HCT116 (cell line): ENCODE measurements around the gene CELA2B. TPM values are rescaled to one million over a fixed set of nuclear protein-coding genes. Genes with fewer than 3 reads are reported as not detected.

Experiments
- ATAC-seq: fragments of 200-7000 bp; cut with Tn5 transposase; 2 replicates; pipeline ENCODE4 v1.9.1; 2020; ENCODE audit warnings: mild to moderate bottlenecking, moderate library complexity
- BruUV-seq: library from RNA; stranded (reverse); fragments of 400-500 nt; replicated peaks from 2 replicates; lab custom pipeline; 2021; lab: Mats Ljungman, UMichigan
- CTCF ChIA-PET: fragments of 300-600 bp; sonication (Branson Sonifier 250); formaldehyde crosslinking; loops from one replicate; lab custom pipeline; 2021; ENCODE audit warnings: antibody characterized with exemption; lab: Charles Lee
- POLR2A ChIA-PET: fragments of 300-600, 350-600 bp; sonication (Branson Sonifier 250); formaldehyde crosslinking; loops from one replicate; lab custom pipeline; 2021; ENCODE audit warnings: antibody characterized with exemption; lab: Charles Lee
- RAD21 ChIA-PET, 2 experiments: fragments of 300-600 bp; sonication (Branson Sonifier 250); formaldehyde crosslinking; loops; one replicate each; lab custom pipeline; 2023; ENCODE audit warnings: low total read pairs in 2 of 2; ENCODE audit not compliant: uncharacterized antibody in 2 of 2, unreplicated experiment in 2 of 2, low non-redundant PET in 1 of 2; lab: Charles Lee
- DNase-seq: peaks from one replicate; pipeline ENCODE4 v3.0.0-alpha.2; 2010; ENCODE audit warnings: low read depth, low spot score
- H2AFZ ChIP-seq: fragments of 200-600 bp; shearing (Covaris generic), sonication (generic); 2 replicates; pipeline ENCODE4 v1.6.1; 2017; ENCODE audit warnings: low read depth, mixed run types, mixed read lengths, antibody characterized with exemption, low read length; ENCODE audit not compliant: poor library complexity, severe bottlenecking
- H3K27ac ChIP-seq: 2 replicates; pipeline ENCODE4 v1.5.1; 2012; ENCODE audit warnings: low read depth, low read length
- H3K27me3 ChIP-seq: fragments of 200-600 bp; sonication (generic); 2 replicates; pipeline ENCODE4 v1.6.1; 2016; ENCODE audit warnings: mixed run types, low read length, mixed read lengths; ENCODE audit not compliant: insufficient read depth
- H3K36me3 ChIP-seq, 2 experiments: fragments of 200-500 bp in 1 of 2; fragments of 200-600 bp in 1 of 2; sonication (Bioruptor generic) in 1 of 2; sonication (generic) in 1 of 2; 2 replicates each; pipeline versions ENCODE4 v1.5.1 to v1.6.1; 2014 to 2016; ENCODE audit warnings: low read length in 2 of 2, inconsistent platforms in 1 of 2, mixed read lengths in 1 of 2, mixed run types in 1 of 2; ENCODE audit not compliant: insufficient read depth in 2 of 2, control insufficient read depth in 1 of 2
- H3K4me1 ChIP-seq, 2 experiments: fragments of 200-600 bp in 1 of 2; sonication (generic) in 1 of 2; 2 replicates each; pipeline versions ENCODE4 v1.5.1 to v1.6.1; 2012 to 2017; ENCODE audit warnings: low read length in 2 of 2, inconsistent platforms in 1 of 2, mild to moderate bottlenecking in 1 of 2, mixed read lengths in 1 of 2, mixed run types in 1 of 2, moderate library complexity in 1 of 2; ENCODE audit not compliant: insufficient read depth in 2 of 2, control insufficient read depth in 1 of 2
- H3K4me2 ChIP-seq: fragments of 200-600 bp; sonication (generic); 2 replicates; pipeline ENCODE4 v1.6.1; 2017; ENCODE audit warnings: mixed run types, low read length, mixed read lengths
- H3K4me3 ChIP-seq, 2 experiments: fragments of 200-600 bp in 1 of 2; sonication (generic) in 1 of 2; replicated peaks in 1 of 2; 2 replicates each; pipeline ENCODE4 v1.5.1; 2011 to 2016; ENCODE audit warnings: low read length in 2 of 2, control low read depth in 1 of 2, low read depth in 1 of 2, mild to moderate bottlenecking in 1 of 2, mixed read lengths in 1 of 2, mixed run types in 1 of 2
- H3K79me2 ChIP-seq: fragments of 200-600 bp; sonication (generic); 2 replicates; pipeline ENCODE4 v1.6.1; 2017; ENCODE audit warnings: mild to moderate bottlenecking, mixed run types, low read length, moderate library complexity, mixed read lengths; ENCODE audit not compliant: insufficient read depth
- H3K9ac ChIP-seq: fragments of 200-600 bp; sonication (generic); 2 replicates; pipeline ENCODE4 v1.6.1; 2016; ENCODE audit warnings: low read length, mixed read lengths
- H3K9me2 ChIP-seq: fragments of 200-600 bp; sonication (generic), shearing (Covaris generic); 2 replicates; pipeline ENCODE4 v1.6.1; 2017; ENCODE audit warnings: mixed run types, mild to moderate bottlenecking, moderate library complexity; ENCODE audit not compliant: insufficient read depth
- H3K9me3 ChIP-seq, 2 experiments: fragments of 200-500 bp in 1 of 2; fragments of 200-600 bp in 1 of 2; sonication (Bioruptor generic) in 1 of 2; sonication (generic) in 1 of 2; 2 replicates each; pipeline ENCODE4 v1.6.1; 2014 to 2017; ENCODE audit warnings: low read length in 2 of 2, mixed read lengths in 2 of 2, inconsistent platforms in 1 of 2, low read depth in 1 of 2, mild to moderate bottlenecking in 1 of 2, mixed run types in 1 of 2, moderate library complexity in 1 of 2; ENCODE audit not compliant: control insufficient read depth in 1 of 2, insufficient read depth in 1 of 2
- H4K20me1 ChIP-seq: fragments of 200-600 bp; sonication (generic), shearing (Covaris generic); 2 replicates; pipeline ENCODE4 v1.6.1; 2017; ENCODE audit warnings: mixed run types, mild to moderate bottlenecking, moderate library complexity; ENCODE audit not compliant: insufficient read depth
- CBX3 ChIP-seq: IDR thresholded peaks from 2 replicates; pipeline ENCODE4 v1.6.1; 2012; ENCODE audit warnings: low read depth
- EZH2phosphoT487 ChIP-seq: fragments of 200-600 bp; IDR thresholded peaks from 2 replicates; pipeline ENCODE4 v1.6.1; 2018; ENCODE audit warnings: antibody characterized with exemption, borderline replicate concordance
- FOSL1 ChIP-seq: IDR thresholded peaks from 2 replicates; pipeline ENCODE4 v1.6.1; 2012; ENCODE audit warnings: low read depth
- ZNF274 ChIP-seq: fragments of 200-500 bp; sonication (Bioruptor generic); IDR thresholded peaks from 2 replicates; pipeline ENCODE4 v1.6.1; 2014; ENCODE audit warnings: mild to moderate bottlenecking, low read depth, low read length, inconsistent platforms
- intact Hi-C: fragments of 100-400 bp; cut with micrococcal nuclease; formaldehyde crosslinking; loops from 2 replicates; pipeline ENCODE4 v1.10.0; 2022
- total RNA-seq: library from RNA; stranded (reverse); gene quantifications from one replicate; pipeline ENCODE4 v1.2.1, GENCODE V29; 2021; ENCODE audit not compliant: unreplicated experiment
- TF ChIP-seq, protein P1 (sequence below), 3 experiments: fragments of 200-600 bp in 1 of 3; sonication (generic) in 1 of 3; IDR thresholded peaks in 2 of 3; conservative IDR thresholded peaks in 1 of 3; 2 replicates each; pipeline ENCODE4 v1.5.1; 2012 to 2017; ENCODE audit warnings: low read depth in 2 of 3, low read length in 2 of 3, antibody characterized with exemption in 1 of 3, borderline replicate concordance in 1 of 3, control low read depth in 1 of 3, mild to moderate bottlenecking in 1 of 3, mixed read lengths in 1 of 3, mixed run types in 1 of 3, moderate library complexity in 1 of 3; ENCODE audit not compliant: insufficient read depth in 1 of 3
- TF ChIP-seq, protein P2 (sequence below): IDR thresholded peaks from 2 replicates; pipeline ENCODE4 v1.6.1; 2011; ENCODE audit warnings: mild to moderate bottlenecking, low read length, moderate library complexity; ENCODE audit not compliant: insufficient replicate concordance; ENCODE audit errors: extremely low read depth
- TF ChIP-seq, protein P3 (sequence below): IDR thresholded peaks from 2 replicates; pipeline ENCODE4 v1.6.1; 2012; ENCODE audit warnings: low read depth

Gene CELA2B
- total RNA-seq, 1 experiment from 2014 or later: not detected

DNA sequence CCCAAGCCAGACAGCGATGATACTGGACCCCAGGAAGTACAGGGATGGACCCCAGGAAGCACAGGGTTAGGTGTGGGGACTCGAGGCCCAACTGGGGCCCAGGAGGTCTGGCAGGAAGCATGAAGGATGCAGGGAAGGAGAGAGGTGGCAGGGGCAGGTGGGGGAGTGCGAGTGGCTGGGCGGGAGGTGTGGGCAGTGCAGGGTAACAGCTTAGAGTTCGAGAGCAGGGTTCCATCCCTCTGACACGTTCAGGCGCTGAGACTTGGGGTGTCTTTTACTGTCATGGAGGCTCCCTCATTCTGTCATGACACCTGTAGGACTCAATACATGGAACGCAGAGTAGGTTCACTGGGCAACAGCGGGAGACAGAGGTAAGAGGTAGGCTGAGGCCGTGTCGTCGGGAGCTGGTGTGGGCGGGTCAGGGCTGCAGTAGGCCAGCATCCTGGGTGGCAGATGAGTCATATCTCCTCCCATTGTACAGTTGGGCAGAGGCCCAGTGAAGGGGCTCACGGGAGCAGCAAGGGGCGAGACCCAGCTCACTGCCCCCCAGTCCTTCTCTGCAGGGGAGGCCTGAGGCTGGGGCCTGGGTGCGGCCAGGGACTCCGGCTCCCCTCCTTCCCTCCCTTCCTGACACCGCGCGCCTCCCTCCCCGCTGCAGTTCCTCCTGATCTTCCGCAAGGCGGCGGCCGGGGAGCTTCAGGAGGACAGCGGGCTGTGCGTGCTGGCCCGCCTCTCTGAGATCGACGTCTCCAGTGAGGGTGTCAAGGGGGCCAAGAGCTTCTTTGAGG, 49.2 kb upstream of the CELA2B start:
- peak; percentile 67 for ATAC-seq
- H3K79me2 ChIP-seq: peaks cover 32% of the 10 kb centered on the region
- peaks cover 7 to 61% of the 10 kb centered on the region in 2 experiments; a peak in 3 of 4 replicates for H3K4me1 ChIP-seq
- ChIA-PET RAD21 (no interaction called here), POLR2A (no interaction called here)
- no peaks in the 10 kb centered on the region for H3K9me2 ChIP-seq
- peak overlapping the region; percentile 16; the same call in 1 of the 2 replicates for H3K9ac ChIP-seq
- no peaks in the 10 kb centered on the region for H3K27me3 ChIP-seq
- peaks cover 5% of the 10 kb centered on the region; the same call in 1 of the 2 replicates for H4K20me1 ChIP-seq
- BruUV-seq: no TSS peak
- peak overlapping the region; percentile 50; the same call in 1 of the 2 replicates for H3K27ac ChIP-seq
- H3K36me3 ChIP-seq: peaks cover 0 to 5% of the 10 kb centered on the region in 2 experiments; a peak in 1 of 4 replicates
- intact Hi-C loops: no loop called here
- no peaks in the 10 kb centered on the region for H3K9me3 ChIP-seq
- H2AFZ ChIP-seq: no peak overlapping the region
- TF ChIP-seq EZH2phosphoT487 (no peak), FOSL1 (peak; percentile 63), ZNF274 (no peak)
- TF ChIP-seq, protein P1, sequence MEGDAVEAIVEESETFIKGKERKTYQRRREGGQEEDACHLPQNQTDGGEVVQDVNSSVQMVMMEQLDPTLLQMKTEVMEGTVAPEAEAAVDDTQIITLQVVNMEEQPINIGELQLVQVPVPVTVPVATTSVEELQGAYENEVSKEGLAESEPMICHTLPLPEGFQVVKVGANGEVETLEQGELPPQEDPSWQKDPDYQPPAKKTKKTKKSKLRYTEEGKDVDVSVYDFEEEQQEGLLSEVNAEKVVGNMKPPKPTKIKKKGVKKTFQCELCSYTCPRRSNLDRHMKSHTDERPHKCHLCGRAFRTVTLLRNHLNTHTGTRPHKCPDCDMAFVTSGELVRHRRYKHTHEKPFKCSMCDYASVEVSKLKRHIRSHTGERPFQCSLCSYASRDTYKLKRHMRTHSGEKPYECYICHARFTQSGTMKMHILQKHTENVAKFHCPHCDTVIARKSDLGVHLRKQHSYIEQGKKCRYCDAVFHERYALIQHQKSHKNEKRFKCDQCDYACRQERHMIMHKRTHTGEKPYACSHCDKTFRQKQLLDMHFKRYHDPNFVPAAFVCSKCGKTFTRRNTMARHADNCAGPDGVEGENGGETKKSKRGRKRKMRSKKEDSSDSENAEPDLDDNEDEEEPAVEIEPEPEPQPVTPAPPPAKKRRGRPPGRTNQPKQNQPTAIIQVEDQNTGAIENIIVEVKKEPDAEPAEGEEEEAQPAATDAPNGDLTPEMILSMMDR (IDR thresholded peaks at IDR 0.05 in 2 of 3, conservative IDR thresholded peaks at IDR 0.05 in 1 of 3; ENCODE audit: borderline replicate concordance in 1 of 3, insufficient read depth in 1 of 3, low read depth in 2 of 3, low read length in 2 of 3): no peak
- TF ChIP-seq, all 23 proteins: peak for 1
- no peak for DNase-seq
- Histone ChIP-seq H3K4me3 (no peak overlapping the region), H3K4me2 (peak overlapping the region; percentile 53)
- CTCF ChIA-PET: interaction anchor here (1.2 kb wide), 1 partner anchor 103 kb away, joined by 4 read pairs; no protein-coding TSS in a partner anchor

DNA sequence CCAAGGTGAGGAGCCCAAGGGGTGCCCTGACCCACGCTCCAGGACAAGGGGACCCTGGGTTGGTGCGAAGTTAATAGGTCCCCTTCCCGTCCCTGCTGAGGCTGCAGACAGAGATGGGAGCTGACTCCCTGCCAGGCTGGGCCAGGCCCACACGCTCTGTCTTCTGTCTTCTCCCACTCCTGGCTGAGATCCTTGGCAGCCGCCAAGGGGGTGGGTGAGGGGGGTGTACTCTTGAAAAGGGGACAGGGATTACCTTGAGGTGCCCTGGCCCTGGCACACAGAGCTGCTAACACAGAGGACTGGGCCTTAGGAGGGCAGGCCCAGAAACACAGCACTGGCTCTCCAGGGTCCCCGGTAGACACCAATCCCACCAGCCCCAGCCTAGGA, 48.6 kb upstream of the CELA2B start:
- CTCF ChIA-PET: interaction anchor here (1.2 to 1.3 kb wide), 2 partner anchors 103 to 104 kb away, joined by 3 to 4 read pairs; no protein-coding TSS in a partner anchor
- no peak overlapping the region for H3K4me3 ChIP-seq
- intact Hi-C loops: no loop called here
- TF ChIP-seq, protein P2, sequence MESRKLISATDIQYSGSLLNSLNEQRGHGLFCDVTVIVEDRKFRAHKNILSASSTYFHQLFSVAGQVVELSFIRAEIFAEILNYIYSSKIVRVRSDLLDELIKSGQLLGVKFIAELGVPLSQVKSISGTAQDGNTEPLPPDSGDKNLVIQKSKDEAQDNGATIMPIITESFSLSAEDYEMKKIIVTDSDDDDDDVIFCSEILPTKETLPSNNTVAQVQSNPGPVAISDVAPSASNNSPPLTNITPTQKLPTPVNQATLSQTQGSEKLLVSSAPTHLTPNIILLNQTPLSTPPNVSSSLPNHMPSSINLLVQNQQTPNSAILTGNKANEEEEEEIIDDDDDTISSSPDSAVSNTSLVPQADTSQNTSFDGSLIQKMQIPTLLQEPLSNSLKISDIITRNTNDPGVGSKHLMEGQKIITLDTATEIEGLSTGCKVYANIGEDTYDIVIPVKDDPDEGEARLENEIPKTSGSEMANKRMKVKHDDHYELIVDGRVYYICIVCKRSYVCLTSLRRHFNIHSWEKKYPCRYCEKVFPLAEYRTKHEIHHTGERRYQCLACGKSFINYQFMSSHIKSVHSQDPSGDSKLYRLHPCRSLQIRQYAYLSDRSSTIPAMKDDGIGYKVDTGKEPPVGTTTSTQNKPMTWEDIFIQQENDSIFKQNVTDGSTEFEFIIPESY: no peak
- no peak for TF ChIP-seq CBX3
- TF ChIP-seq, protein P3, sequence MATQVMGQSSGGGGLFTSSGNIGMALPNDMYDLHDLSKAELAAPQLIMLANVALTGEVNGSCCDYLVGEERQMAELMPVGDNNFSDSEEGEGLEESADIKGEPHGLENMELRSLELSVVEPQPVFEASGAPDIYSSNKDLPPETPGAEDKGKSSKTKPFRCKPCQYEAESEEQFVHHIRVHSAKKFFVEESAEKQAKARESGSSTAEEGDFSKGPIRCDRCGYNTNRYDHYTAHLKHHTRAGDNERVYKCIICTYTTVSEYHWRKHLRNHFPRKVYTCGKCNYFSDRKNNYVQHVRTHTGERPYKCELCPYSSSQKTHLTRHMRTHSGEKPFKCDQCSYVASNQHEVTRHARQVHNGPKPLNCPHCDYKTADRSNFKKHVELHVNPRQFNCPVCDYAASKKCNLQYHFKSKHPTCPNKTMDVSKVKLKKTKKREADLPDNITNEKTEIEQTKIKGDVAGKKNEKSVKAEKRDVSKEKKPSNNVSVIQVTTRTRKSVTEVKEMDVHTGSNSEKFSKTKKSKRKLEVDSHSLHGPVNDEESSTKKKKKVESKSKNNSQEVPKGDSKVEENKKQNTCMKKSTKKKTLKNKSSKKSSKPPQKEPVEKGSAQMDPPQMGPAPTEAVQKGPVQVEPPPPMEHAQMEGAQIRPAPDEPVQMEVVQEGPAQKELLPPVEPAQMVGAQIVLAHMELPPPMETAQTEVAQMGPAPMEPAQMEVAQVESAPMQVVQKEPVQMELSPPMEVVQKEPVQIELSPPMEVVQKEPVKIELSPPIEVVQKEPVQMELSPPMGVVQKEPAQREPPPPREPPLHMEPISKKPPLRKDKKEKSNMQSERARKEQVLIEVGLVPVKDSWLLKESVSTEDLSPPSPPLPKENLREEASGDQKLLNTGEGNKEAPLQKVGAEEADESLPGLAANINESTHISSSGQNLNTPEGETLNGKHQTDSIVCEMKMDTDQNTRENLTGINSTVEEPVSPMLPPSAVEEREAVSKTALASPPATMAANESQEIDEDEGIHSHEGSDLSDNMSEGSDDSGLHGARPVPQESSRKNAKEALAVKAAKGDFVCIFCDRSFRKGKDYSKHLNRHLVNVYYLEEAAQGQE: no peak

More for the DNA sequence above, 48.6 kb upstream of the CELA2B start:
- POLR2A ChIA-PET: no interaction called here
- H3K4me1 ChIP-seq: peaks cover 7 to 64% of the 10 kb centered on the region in 2 experiments; a peak in 3 of 4 replicates
- DNase-seq (no peak), ATAC-seq (no peak)
- no TSS peak for BruUV-seq
- H3K9me3 ChIP-seq: no peaks in the 10 kb centered on the region
- H3K79me2 ChIP-seq: peaks cover 27% of the 10 kb centered on the region
- peak overlapping the region; percentile 53; the same call in 1 of the 2 replicates for H3K4me2 ChIP-seq
- H3K9me2 ChIP-seq: no peaks in the 10 kb centered on the region
- H3K9ac ChIP-seq: no peak overlapping the region
- peaks cover 0 to 5% of the 10 kb centered on the region in 2 experiments; a peak in 1 of 4 replicates for H3K36me3 ChIP-seq
- H2AFZ ChIP-seq: no peak overlapping the region
- H3K27me3 ChIP-seq: no peaks in the 10 kb centered on the region
- RAD21 ChIA-PET: no interaction called here
- H4K20me1 ChIP-seq: peaks cover 5% of the 10 kb centered on the region; the same call in 1 of the 2 replicates
- no peak overlapping the region; the same call in 1 of the 2 replicates for H3K27ac ChIP-seq
